ENCODE measurements around the gene MAST4.

MAST4 gene

GRCh38 chr5:66621146-66621545 is 25.0 kb downstream of the MAST4 start:
- no peak for TF ChIP-seq CTCF (IDR thresholded peaks at IDR 0.05; ENCODE audit: insufficient read depth, low read depth, low read length, missing control alignments)
- no peak overlapping the region for H3K4me3 ChIP-seq (ENCODE audit: low read depth, low read length)
- DNase-seq (ENCODE audit: low read depth): no peak

GRCh38 chr5:66621736-66622135 is 25.5 kb downstream of the MAST4 start:
- no peak for TF ChIP-seq CTCF (IDR thresholded peaks at IDR 0.05; ENCODE audit: insufficient read depth, low read depth, low read length, missing control alignments)
- no peak overlapping the region for H3K4me3 ChIP-seq (ENCODE audit: low read depth, low read length)
- no peak for DNase-seq (ENCODE audit: low read depth)

- TF ChIP-seq CTCF (IDR thresholded peaks at IDR 0.05; ENCODE audit: insufficient read depth, low read depth, low read length, missing control alignments): no peak
- H3K4me3 ChIP-seq (ENCODE audit: low read depth, low read length): no peak overlapping the region
- DNase-seq (ENCODE audit: low read depth): no peak
Measured at GRCh38 chr5:66628561-66628960, 32.4 kb downstream of the MAST4 start.

- no peak overlapping the region for H3K4me3 ChIP-seq (ENCODE audit: low read depth, low read length)
- TF ChIP-seq CTCF (IDR thresholded peaks at IDR 0.05; ENCODE audit: insufficient read depth, low read depth, low read length, missing control alignments): no peak
- no peak for DNase-seq (ENCODE audit: low read depth)
Measured at GRCh38 chr5:66629446-66629845, 33.3 kb downstream of the MAST4 start.

- no peak for DNase-seq (ENCODE audit: low read depth)
- H3K4me3 ChIP-seq (ENCODE audit: low read depth, low read length): no peak overlapping the region
- no peak for TF ChIP-seq CTCF (IDR thresholded peaks at IDR 0.05; ENCODE audit: insufficient read depth, low read depth, low read length, missing control alignments)
Measured at GRCh38 chr5:66633754-66634153, 37.6 kb downstream of the MAST4 start.

- H3K4me3 ChIP-seq (ENCODE audit: low read depth, low read length): no peak overlapping the region
- TF ChIP-seq CTCF (IDR thresholded peaks at IDR 0.05; ENCODE audit: insufficient read depth, low read depth, low read length, missing control alignments): no peak
- no peak for DNase-seq (ENCODE audit: low read depth)
Measured at GRCh38 chr5:66634601-66635000, 38.4 kb downstream of the MAST4 start.

- H3K4me3 ChIP-seq (ENCODE audit: low read depth, low read length): no peak overlapping the region
- no peak for DNase-seq (ENCODE audit: low read depth)
- TF ChIP-seq CTCF (IDR thresholded peaks at IDR 0.05; ENCODE audit: insufficient read depth, low read depth, low read length, missing control alignments): no peak
Measured at GRCh38 chr5:66637994-66638393, 41.8 kb downstream of the MAST4 start.

All from GM12865 (cell line).